Panc1 (cell line): Measurements from ENCODE around the gene SLC4A11. TPM values are rescaled to one million over a fixed set of nuclear protein-coding genes. Genes with fewer than 3 reads are reported as not detected.

Source experiments
- ATAC-seq: fragments of 200-7000 bp; cut with Tn5 transposase; 2 replicates; pipeline ENCODE4 v1.9.1; 2020; ENCODE audit warnings: mild to moderate bottlenecking, moderate library complexity
- BruUV-seq: library from RNA; stranded (reverse); fragments of 400-500 nt; replicated peaks from 2 replicates; lab custom pipeline; 2021; lab: Mats Ljungman, UMichigan
- CTCF ChIA-PET: fragments of 300-600 bp; sonication (Branson Sonifier 250); formaldehyde crosslinking; loops from one replicate; lab custom pipeline; 2022; ENCODE audit warnings: antibody characterized with exemption; lab: Charles Lee
- POLR2A ChIA-PET: fragments of 300-600 bp; sonication (Branson Sonifier 250); formaldehyde crosslinking; loops from one replicate; lab custom pipeline; 2022; ENCODE audit warnings: antibody characterized with exemption; lab: Charles Lee
- DNase-seq: peaks from one replicate; pipeline ENCODE4 v3.0.0-alpha.2; 2010; ENCODE audit warnings: low read depth, low spot score
- H3K27ac ChIP-seq: 2 replicates; pipeline ENCODE4 v1.5.1; 2011; ENCODE audit warnings: mild to moderate bottlenecking, low read length, inconsistent platforms
- H3K27me3 ChIP-seq: fragments of 200-500 bp; sonication (Bioruptor generic); 2 replicates; pipeline ENCODE4 v1.6.0; 2014; ENCODE audit warnings: low read length, inconsistent platforms; ENCODE audit not compliant: control insufficient read depth, insufficient read depth
- H3K36me3 ChIP-seq: fragments of 200-500 bp; sonication (Bioruptor generic); 2 replicates; pipeline ENCODE4 v1.5.1; 2014; ENCODE audit warnings: inconsistent platforms, mild to moderate bottlenecking, low read length, moderate library complexity; ENCODE audit not compliant: control insufficient read depth, insufficient read depth
- H3K4me1 ChIP-seq: 2 replicates; pipeline ENCODE4 v1.5.1; 2011; ENCODE audit warnings: inconsistent platforms, mild to moderate bottlenecking, low read length, moderate library complexity; ENCODE audit not compliant: control insufficient read depth, insufficient read depth
- H3K4me3 ChIP-seq, 2 experiments: 2 replicates each; pipeline ENCODE4 v1.5.1; 2011 to 2012; ENCODE audit warnings: low read depth in 2 of 2, low read length in 2 of 2, mild to moderate bottlenecking in 2 of 2, inconsistent platforms in 1 of 2, moderate library complexity in 1 of 2
- H3K9me3 ChIP-seq: fragments of 200-500 bp; sonication (Bioruptor generic); 2 replicates; pipeline ENCODE4 v1.5.1; 2014; ENCODE audit warnings: low read depth, mild to moderate bottlenecking, inconsistent platforms, low read length, moderate library complexity; ENCODE audit not compliant: control insufficient read depth, insufficient read depth
- POLR2AphosphoS5 ChIP-seq: IDR thresholded peaks from 2 replicates; pipeline ENCODE4 v1.6.1; 2012; ENCODE audit warnings: mild to moderate bottlenecking, low read depth, low read length, moderate library complexity
- SIN3A ChIP-seq: IDR thresholded peaks from 2 replicates; pipeline ENCODE4 v1.6.1; 2012; ENCODE audit warnings: low read depth, mild to moderate bottlenecking, low read length, moderate library complexity, borderline replicate concordance; ENCODE audit not compliant: insufficient read depth
- TCF7L2 ChIP-seq: IDR thresholded peaks from 2 replicates; pipeline ENCODE4 v1.6.1; 2011; ENCODE audit warnings: mild to moderate bottlenecking, low read depth, low read length, inconsistent platforms
- in situ Hi-C: cut with HindIII; loops from 2 replicates; pipeline ENCODE4 v1.10.0; 2016; ENCODE audit warnings: low sequenced_read_pairs, low pct_unique_long_range_greater_than_20kb
- intact Hi-C: fragments of 100-400 bp; cut with micrococcal nuclease; formaldehyde crosslinking; loops from one replicate; pipeline ENCODE4 v1.10.0; 2022; ENCODE audit not compliant: unreplicated experiment
- total RNA-seq: library from RNA; stranded (reverse); gene quantifications from one replicate; pipeline ENCODE4 v1.2.1, GENCODE V29; 2021; ENCODE audit not compliant: unreplicated experiment
- TF ChIP-seq, protein P1 (sequence below), 2 experiments: IDR thresholded peaks; 2 replicates each; pipeline ENCODE4 v1.6.1; 2011 to 2012; ENCODE audit warnings: low read depth in 2 of 2, control low read depth in 1 of 2, low read length in 1 of 2, mild to moderate bottlenecking in 1 of 2, moderate library complexity in 1 of 2; ENCODE audit not compliant: insufficient read depth in 1 of 2
- TF ChIP-seq, protein P2 (sequence below): fragments of 450-650 bp; IDR thresholded peaks from 2 replicates; pipeline ENCODE4 v1.5.1; 2017; ENCODE audit warnings: mild to moderate bottlenecking

The SLC4A11 gene
- total RNA-seq, 1 experiment from 2014 or later: 144 TPM

DNA sequence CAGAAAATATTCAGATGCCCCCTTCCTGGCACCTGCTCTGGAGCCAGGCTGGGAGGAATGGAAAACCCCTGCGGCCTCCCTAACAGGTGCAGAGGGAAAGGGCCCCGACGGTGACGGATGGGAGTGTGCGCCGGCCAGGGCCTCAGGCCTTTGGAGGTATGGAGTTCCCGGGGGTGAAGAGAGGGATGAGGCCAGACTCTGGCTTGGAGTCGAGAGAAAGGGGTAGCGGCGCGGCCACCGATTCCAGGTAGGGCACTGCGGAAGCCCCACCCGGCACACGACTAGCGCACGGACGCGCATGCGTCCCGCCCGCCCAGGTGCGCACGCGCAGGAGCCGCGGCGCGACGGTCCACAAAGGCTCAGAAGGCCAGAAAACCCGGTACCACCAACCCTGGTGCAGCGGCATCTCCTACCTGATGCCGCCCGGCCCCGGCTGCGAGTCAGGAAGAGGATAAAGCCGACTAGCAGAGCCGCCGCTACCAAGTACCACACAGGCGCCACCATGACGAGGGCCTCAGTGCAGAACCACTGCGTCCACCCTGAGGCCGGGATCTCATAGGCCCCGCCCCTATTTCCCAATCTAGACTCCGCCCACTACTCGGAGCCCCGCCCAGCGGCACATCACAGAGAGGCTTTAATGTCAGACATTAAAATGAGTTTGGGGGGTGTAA is 34.7 kb downstream of the SLC4A11 start, which contains the start of gene DDRGK1:
DDRGK1 (minus strand) TSS at position 559 of the 671 bp plus-strand sequence; CDS start at position 504, 55 bp downstream.
- Histone ChIP-seq H3K4me3 (peak within 1 kb of the TSS; percentile 91 to 97), H3K36me3 (peaks cover 3% of the 10 kb centered on the region; the same call in 1 of the 2 replicates), H3K27ac (peak within 1 kb of the TSS; percentile 94), H3K4me1 (peaks cover 6% of the 10 kb centered on the region; the same call in 1 of the 2 replicates), H3K27me3 (no peaks in the 10 kb centered on the region), H3K9me3 (no peaks in the 10 kb centered on the region)
- intact Hi-C loops: no loop called here
- ATAC-seq (peak; percentile 89), DNase-seq (peak; percentile 61)
- no TSS peak for BruUV-seq
- POLR2A ChIA-PET: no interaction called here
- CTCF ChIA-PET: no interaction called here
- TF ChIP-seq, protein P1, sequence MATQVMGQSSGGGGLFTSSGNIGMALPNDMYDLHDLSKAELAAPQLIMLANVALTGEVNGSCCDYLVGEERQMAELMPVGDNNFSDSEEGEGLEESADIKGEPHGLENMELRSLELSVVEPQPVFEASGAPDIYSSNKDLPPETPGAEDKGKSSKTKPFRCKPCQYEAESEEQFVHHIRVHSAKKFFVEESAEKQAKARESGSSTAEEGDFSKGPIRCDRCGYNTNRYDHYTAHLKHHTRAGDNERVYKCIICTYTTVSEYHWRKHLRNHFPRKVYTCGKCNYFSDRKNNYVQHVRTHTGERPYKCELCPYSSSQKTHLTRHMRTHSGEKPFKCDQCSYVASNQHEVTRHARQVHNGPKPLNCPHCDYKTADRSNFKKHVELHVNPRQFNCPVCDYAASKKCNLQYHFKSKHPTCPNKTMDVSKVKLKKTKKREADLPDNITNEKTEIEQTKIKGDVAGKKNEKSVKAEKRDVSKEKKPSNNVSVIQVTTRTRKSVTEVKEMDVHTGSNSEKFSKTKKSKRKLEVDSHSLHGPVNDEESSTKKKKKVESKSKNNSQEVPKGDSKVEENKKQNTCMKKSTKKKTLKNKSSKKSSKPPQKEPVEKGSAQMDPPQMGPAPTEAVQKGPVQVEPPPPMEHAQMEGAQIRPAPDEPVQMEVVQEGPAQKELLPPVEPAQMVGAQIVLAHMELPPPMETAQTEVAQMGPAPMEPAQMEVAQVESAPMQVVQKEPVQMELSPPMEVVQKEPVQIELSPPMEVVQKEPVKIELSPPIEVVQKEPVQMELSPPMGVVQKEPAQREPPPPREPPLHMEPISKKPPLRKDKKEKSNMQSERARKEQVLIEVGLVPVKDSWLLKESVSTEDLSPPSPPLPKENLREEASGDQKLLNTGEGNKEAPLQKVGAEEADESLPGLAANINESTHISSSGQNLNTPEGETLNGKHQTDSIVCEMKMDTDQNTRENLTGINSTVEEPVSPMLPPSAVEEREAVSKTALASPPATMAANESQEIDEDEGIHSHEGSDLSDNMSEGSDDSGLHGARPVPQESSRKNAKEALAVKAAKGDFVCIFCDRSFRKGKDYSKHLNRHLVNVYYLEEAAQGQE (IDR thresholded peaks at IDR 0.05; ENCODE audit: insufficient read depth in 1 of 2, low read depth in 2 of 2, low read length in 1 of 2): no peak
- no peak for TF ChIP-seq SIN3A
- TF ChIP-seq, protein P2, sequence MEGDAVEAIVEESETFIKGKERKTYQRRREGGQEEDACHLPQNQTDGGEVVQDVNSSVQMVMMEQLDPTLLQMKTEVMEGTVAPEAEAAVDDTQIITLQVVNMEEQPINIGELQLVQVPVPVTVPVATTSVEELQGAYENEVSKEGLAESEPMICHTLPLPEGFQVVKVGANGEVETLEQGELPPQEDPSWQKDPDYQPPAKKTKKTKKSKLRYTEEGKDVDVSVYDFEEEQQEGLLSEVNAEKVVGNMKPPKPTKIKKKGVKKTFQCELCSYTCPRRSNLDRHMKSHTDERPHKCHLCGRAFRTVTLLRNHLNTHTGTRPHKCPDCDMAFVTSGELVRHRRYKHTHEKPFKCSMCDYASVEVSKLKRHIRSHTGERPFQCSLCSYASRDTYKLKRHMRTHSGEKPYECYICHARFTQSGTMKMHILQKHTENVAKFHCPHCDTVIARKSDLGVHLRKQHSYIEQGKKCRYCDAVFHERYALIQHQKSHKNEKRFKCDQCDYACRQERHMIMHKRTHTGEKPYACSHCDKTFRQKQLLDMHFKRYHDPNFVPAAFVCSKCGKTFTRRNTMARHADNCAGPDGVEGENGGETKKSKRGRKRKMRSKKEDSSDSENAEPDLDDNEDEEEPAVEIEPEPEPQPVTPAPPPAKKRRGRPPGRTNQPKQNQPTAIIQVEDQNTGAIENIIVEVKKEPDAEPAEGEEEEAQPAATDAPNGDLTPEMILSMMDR: no peak
- TF ChIP-seq POLR2AphosphoS5: peak; percentile 91
- peak; percentile 93 for TF ChIP-seq TCF7L2
- in situ Hi-C loops: no loop called here

DNA sequence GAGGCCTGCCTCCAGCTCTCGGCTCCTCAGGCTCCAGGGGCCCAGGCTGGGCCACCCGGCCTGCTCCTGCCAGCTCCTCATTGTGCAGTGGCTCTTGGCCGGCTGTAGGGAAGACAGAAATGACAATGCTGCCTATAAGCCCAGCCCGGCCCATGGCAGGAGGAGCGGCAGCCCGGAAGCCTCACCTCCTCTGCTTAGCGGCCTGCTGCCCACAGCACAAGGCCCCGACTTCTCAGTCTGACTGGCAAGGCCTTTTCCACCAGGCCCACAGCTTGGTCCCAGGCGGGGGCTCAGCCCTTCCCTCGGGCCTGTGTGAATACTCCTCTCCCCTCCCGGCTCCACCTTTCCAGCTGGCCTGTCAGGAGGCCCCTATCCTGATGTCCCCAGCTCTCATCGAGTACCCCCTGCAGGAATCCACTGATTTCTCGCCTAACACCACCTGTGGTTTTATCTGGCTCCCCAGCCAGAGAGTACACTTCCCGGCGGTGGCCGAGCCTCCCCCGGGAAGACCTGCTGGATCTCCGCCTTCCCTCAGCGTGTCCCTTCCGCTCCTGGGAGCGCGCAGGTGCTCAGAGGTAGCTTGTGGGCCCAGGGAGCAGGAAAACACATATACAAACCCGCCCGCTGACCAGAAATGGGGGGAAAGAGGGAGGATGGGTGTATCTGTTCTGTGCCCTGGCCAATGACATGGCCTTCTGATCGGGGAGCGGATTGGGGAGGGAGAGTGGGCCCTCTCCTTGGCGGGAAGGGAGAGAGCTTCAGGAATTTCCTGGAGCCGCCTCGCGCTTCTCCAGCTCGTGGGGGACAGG is 35.5 kb downstream of the SLC4A11 start:
- H3K4me1 ChIP-seq: peaks cover 4% of the 10 kb centered on the region; the same call in 1 of the 2 replicates
- TF ChIP-seq POLR2AphosphoS5: no peak
- TF ChIP-seq, protein P1 (IDR thresholded peaks at IDR 0.05; ENCODE audit: insufficient read depth in 1 of 2, low read depth in 2 of 2, low read length in 1 of 2): no peak
- TF ChIP-seq TCF7L2: no peak
- TF ChIP-seq, protein P2: no peak
- TF ChIP-seq SIN3A: no peak
- no peaks in the 10 kb centered on the region for H3K27me3 ChIP-seq
- H3K27ac ChIP-seq: peak overlapping the region; percentile 94
- no peaks in the 10 kb centered on the region for H3K9me3 ChIP-seq
- peak; percentile 48 for ATAC-seq
- H3K36me3 ChIP-seq: peaks cover 3% of the 10 kb centered on the region; the same call in 1 of the 2 replicates
- intact Hi-C loops (no loop called here), in situ Hi-C loops (no loop called here)
- POLR2A ChIA-PET: interaction anchor here (0.6 kb wide), 1 partner anchor 15 kb away, joined by 5 read pairs; no protein-coding TSS in a partner anchor
- DNase-seq: no peak
- H3K4me3 ChIP-seq: peak overlapping the region; percentile 91 to 97
- CTCF ChIA-PET: interaction anchor here (0.8 kb wide), 1 partner anchor 113 kb away, joined by 3 read pairs; no protein-coding TSS in a partner anchor
- TSS peak; percentile 29 for BruUV-seq
